Ishikawa (cell line): ENCODE results near the gene UBE2O.

Source experiments
- CEBPB ChIP-seq: IDR thresholded peaks from 2 replicates; pipeline ENCODE4 v1.6.1; 2012
- CREB1 ChIP-seq: IDR thresholded peaks from 2 replicates; pipeline ENCODE4 v1.6.1; 2012; ENCODE audit warnings: low read depth
- EGR1 ChIP-seq: IDR thresholded peaks from 2 replicates; pipeline ENCODE4 v1.6.1; 2012
- EP300 ChIP-seq: IDR thresholded peaks from 2 replicates; pipeline ENCODE4 v1.6.1; 2012; ENCODE audit warnings: borderline replicate concordance
- FOXM1 ChIP-seq: IDR thresholded peaks from 2 replicates; pipeline ENCODE4 v1.6.1; 2012; ENCODE audit warnings: low read depth, borderline replicate concordance
- NFIC ChIP-seq: IDR thresholded peaks from 2 replicates; pipeline ENCODE4 v1.6.1; 2012
- RAD21 ChIP-seq: IDR thresholded peaks from 2 replicates; pipeline ENCODE4 v1.6.1; 2012; ENCODE audit warnings: low read depth
- TAF1 ChIP-seq: IDR thresholded peaks from 2 replicates; pipeline ENCODE4 v1.6.1; 2012; ENCODE audit warnings: low read depth, mild to moderate bottlenecking
- TCF12 ChIP-seq: IDR thresholded peaks from 2 replicates; pipeline ENCODE4 v1.6.1; 2012; ENCODE audit warnings: low read depth
- TEAD4 ChIP-seq: IDR thresholded peaks from 2 replicates; pipeline ENCODE4 v1.6.1; 2012
- YY1 ChIP-seq: IDR thresholded peaks from 2 replicates; pipeline ENCODE4 v1.6.1; 2012; ENCODE audit warnings: low read depth
- ZBTB7A ChIP-seq: IDR thresholded peaks from 2 replicates; pipeline ENCODE4 v1.6.1; 2012; ENCODE audit warnings: low read depth
- TF ChIP-seq, protein P1 (sequence below): IDR thresholded peaks from 2 replicates; pipeline ENCODE4 v1.6.1; 2012
- TF ChIP-seq, protein P2 (sequence below): IDR thresholded peaks from 2 replicates; pipeline ENCODE4 v1.6.1; 2012
- TF ChIP-seq, protein P3 (sequence below): IDR thresholded peaks from 2 replicates; pipeline ENCODE4 v1.6.1; 2012; ENCODE audit warnings: low read depth, mild to moderate bottlenecking

The UBE2O gene

DNA sequence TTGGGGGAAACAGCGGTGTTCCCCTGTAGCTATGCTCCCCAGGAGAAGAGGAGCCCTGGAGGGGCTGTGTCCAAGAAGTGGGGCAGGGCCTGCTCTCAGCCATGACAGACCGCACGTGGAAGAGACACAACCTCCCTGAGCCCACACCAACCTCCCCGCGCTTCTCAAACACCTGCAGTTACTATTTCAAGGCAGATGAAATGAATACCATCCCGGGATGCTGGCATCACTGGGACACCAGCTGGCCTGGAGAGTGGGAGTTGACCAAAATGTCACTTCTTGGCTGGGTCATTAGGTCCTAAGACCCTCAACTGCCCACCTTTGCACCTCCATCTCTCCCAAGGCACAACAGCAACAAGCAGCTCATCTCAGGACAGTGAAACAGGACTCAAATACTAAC is 36.5 kb downstream of the UBE2O start:
- TF ChIP-seq ZBTB7A (no peak), EP300 (no peak), TCF12 (no peak), CEBPB (no peak)
- TF ChIP-seq, protein P1, sequence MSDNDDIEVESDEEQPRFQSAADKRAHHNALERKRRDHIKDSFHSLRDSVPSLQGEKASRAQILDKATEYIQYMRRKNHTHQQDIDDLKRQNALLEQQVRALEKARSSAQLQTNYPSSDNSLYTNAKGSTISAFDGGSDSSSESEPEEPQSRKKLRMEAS: no peak

DNA sequence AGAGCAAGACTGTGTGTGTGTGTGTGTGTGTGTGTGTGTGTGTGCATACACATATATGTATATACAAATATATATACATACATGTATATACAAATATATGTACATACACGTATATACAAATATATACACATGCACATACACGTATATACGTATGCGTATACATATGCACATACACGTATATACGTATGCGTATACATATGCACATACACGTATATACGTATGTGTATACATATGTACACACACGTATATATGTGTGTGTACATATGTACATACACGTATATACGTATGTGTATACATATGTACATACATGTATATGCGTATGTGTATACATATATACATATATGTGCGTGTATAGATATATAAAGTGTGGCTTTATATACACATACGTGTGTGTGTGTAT is 37.2 kb downstream of the UBE2O start:
- TF ChIP-seq ZBTB7A (no peak), FOXM1 (no peak), RAD21 (no peak), NFIC (no peak), EGR1 (no peak), TAF1 (no peak), CREB1 (no peak), YY1 (no peak), TEAD4 (no peak), TCF12 (no peak), CEBPB (no peak), EP300 (no peak)
- TF ChIP-seq, protein P1: no peak
- TF ChIP-seq, protein P2, sequence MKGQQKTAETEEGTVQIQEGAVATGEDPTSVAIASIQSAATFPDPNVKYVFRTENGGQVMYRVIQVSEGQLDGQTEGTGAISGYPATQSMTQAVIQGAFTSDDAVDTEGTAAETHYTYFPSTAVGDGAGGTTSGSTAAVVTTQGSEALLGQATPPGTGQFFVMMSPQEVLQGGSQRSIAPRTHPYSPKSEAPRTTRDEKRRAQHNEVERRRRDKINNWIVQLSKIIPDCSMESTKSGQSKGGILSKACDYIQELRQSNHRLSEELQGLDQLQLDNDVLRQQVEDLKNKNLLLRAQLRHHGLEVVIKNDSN: no peak
- TF ChIP-seq, protein P3, sequence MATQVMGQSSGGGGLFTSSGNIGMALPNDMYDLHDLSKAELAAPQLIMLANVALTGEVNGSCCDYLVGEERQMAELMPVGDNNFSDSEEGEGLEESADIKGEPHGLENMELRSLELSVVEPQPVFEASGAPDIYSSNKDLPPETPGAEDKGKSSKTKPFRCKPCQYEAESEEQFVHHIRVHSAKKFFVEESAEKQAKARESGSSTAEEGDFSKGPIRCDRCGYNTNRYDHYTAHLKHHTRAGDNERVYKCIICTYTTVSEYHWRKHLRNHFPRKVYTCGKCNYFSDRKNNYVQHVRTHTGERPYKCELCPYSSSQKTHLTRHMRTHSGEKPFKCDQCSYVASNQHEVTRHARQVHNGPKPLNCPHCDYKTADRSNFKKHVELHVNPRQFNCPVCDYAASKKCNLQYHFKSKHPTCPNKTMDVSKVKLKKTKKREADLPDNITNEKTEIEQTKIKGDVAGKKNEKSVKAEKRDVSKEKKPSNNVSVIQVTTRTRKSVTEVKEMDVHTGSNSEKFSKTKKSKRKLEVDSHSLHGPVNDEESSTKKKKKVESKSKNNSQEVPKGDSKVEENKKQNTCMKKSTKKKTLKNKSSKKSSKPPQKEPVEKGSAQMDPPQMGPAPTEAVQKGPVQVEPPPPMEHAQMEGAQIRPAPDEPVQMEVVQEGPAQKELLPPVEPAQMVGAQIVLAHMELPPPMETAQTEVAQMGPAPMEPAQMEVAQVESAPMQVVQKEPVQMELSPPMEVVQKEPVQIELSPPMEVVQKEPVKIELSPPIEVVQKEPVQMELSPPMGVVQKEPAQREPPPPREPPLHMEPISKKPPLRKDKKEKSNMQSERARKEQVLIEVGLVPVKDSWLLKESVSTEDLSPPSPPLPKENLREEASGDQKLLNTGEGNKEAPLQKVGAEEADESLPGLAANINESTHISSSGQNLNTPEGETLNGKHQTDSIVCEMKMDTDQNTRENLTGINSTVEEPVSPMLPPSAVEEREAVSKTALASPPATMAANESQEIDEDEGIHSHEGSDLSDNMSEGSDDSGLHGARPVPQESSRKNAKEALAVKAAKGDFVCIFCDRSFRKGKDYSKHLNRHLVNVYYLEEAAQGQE: no peak

DNA sequence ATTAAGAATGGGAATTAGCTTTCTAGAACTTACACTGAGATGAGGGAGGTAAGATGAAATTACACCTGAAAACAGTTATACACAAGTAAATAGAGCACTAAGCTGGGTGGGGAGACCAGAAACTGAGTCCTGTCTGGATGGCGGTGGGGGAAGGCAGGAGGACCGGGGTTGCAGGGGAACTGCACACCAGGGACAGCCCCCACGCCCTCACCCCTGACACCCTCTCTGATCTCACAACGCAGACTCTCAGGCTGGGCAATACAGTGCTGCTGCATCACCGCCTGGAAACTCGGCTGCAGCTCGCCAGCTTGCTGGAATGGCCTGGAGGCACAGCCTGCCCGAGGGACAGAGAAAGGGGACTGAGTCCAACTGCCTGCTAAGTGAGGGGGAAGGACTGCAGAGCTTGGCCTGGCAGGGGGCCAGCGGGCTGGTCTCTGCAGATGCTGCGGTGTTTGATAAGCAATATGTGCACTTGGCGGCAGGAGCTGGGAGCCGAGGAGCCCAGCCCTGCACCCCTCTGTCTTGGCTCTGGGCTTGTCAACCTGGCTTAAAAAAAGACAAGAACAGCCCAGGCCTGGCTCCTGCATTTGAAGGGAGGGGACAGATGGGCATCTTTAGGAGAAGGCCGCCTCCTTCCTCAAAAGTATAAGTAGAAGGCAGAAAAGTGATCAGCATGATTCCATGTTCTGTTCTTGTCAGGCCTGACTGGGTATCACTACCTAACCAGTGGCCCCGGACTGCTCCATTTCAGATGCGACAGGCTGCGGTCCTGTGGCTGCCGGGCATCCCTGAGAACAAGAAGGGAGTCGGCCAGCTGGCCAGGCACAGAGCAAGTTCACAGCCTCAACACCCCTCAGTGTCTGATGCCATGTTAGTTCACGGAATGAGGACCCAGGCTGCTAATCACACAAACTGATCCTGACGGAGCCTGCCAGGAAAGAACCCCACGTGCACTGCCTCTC is 38.3 kb downstream of the UBE2O start:
- no peak for TF ChIP-seq TAF1
- TF ChIP-seq TEAD4: no peak
- TF ChIP-seq NFIC: no peak
- no peak for TF ChIP-seq TCF12
- TF ChIP-seq CEBPB: no peak

DNA sequence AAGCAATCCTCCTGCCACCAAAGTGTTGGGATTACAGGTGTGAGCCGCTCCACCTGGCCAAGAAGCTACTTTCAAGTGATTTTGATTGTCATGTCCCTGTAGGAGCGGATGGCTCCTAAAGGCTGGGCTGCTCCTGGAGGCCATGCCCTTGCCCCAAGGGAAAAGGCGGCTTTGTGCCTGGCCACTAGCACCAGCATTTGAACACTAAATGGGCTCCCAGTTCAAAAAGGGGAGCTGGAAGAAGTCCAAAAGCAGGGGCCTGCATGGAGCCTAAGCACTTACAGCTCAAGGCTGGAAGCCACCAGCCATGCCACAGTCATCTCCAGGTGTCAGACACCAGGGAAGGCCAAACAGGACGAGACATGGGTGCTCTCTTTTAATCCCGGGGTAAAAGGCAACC is 41.7 kb downstream of the UBE2O start:
- TF ChIP-seq YY1 (no peak), NFIC (no peak), EGR1 (no peak), RAD21 (no peak), TEAD4 (no peak), CEBPB (no peak), TAF1 (no peak), CREB1 (no peak), EP300 (no peak), FOXM1 (no peak), TCF12 (no peak)
- TF ChIP-seq, protein P1: no peak
- TF ChIP-seq, protein P3: no peak

DNA sequence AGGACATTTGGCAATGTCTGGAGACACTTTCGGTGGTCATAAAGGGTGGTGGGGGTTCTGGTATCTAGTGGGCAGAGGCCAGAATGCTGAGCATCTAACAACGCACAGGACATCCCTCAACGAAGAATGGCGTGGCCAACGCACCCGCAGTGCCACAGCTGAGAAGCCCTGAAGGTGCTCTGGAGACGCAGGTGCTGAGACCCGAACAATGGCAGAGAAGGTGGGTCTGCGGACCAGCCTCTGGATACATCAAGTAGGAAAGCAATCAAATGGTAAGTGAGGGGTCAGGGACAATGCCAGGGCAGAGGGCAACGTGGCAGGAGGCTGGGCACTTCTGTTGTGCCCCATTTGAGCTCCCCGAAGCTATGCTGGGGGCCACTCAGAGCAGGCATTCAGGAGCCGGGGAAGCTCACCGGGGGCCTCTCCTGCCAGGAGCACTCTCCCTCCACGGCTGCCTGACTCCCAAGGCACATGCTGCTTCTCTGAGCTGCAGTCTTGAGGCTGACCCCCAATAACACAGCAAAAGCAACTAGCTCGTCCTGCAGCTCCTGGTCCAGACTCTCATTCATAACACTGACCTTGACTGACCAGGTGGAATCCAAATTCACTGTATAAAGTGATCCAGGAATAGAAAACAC is 42.5 kb downstream of the UBE2O start:
- TF ChIP-seq CREB1 (no peak), NFIC (no peak)
